GM20000 (cell line): ENCODE results near the gene OVOL2.
"Not testable (repeated sequence)": the region's sequence is repeated elsewhere in the genome, so short reads cannot be mapped to it uniquely, and the experiment has no call there.

Experiments
- DNase-seq: peaks from one replicate; pipeline ENCODE4 v3.0.0; 2012; ENCODE audit warnings: low spot score
- CTCF ChIP-seq: IDR thresholded peaks from 2 replicates; pipeline ENCODE4 v1.5.1; 2012; ENCODE audit warnings: mild to moderate bottlenecking, control low read depth; ENCODE audit errors: extremely low read depth, missing control alignments

The OVOL2 gene

GRCh38 chr20:18091623-18092022 lies 33.9 kb upstream of the OVOL2 start:
- TF ChIP-seq CTCF, result no peak
- no peak for DNase-seq

- TF ChIP-seq CTCF, result no peak
- DNase-seq, result no peak
Measured at GRCh38 chr20:18090477-18090876, 32.8 kb upstream of the OVOL2 start.

GRCh38 chr20:18090044-18090443 lies 32.3 kb upstream of the OVOL2 start:
- DNase-seq, result no peak
- no peak for TF ChIP-seq CTCF

- not testable (repeated sequence) for DNase-seq
Measured at GRCh38 chr20:18088841-18089240, 31.1 kb upstream of the OVOL2 start.

GRCh38 chr20:18088298-18088697 lies 30.6 kb upstream of the OVOL2 start:
- DNase-seq, result not testable (repeated sequence)

GRCh38 chr20:18087054-18087453 lies 29.3 kb upstream of the OVOL2 start:
- DNase-seq, result no peak
- no peak for TF ChIP-seq CTCF

GRCh38 chr20:18080836-18081235 lies 23.1 kb upstream of the OVOL2 start:
- not testable (repeated sequence) for DNase-seq

- TF ChIP-seq CTCF, result no peak
- DNase-seq, result no peak
Measured at GRCh38 chr20:18079756-18080353, 22.1 kb upstream of the OVOL2 start.

- DNase-seq, result no peak
- TF ChIP-seq CTCF, result no peak
Measured at GRCh38 chr20:18077157-18077556, 19.4 kb upstream of the OVOL2 start.
